MM.1S (cell line): ENCODE results near the gene RASGRF2.

Experiments
- DNase-seq: peaks from one replicate; pipeline ENCODE4 v3.0.0-alpha.2; 2015
- H2AFZ ChIP-seq: fragments of 300-600 bp; sonication (generic); 2 replicates; pipeline ENCODE4 v1.6.0; 2016; ENCODE audit warnings: antibody characterized with exemption, low read length
- H3F3A ChIP-seq: fragments of 300-600 bp; sonication (generic); 2 replicates; pipeline ENCODE4 v1.6.1; 2016; ENCODE audit warnings: mild to moderate bottlenecking, antibody characterized with exemption, low read length, moderate library complexity, mixed read lengths; ENCODE audit not compliant: insufficient read depth
- H3K27ac ChIP-seq: fragments of 300-600 bp; sonication (generic); 2 replicates; pipeline ENCODE4 v1.5.1; 2016; ENCODE audit warnings: mild to moderate bottlenecking, low read length
- H3K27me3 ChIP-seq: fragments of 300-600 bp; sonication (generic); replicated peaks from 2 replicates; pipeline ENCODE4 v1.6.0; 2016; ENCODE audit warnings: low read length; ENCODE audit not compliant: insufficient read depth
- H3K36me3 ChIP-seq: fragments of 300-600 bp; sonication (generic); replicated peaks from 2 replicates; pipeline ENCODE4 v1.6.1; 2016; ENCODE audit warnings: mild to moderate bottlenecking, low read length, mixed read lengths; ENCODE audit not compliant: insufficient read depth
- H3K4me1 ChIP-seq: fragments of 300-600 bp; sonication (generic); 2 replicates; pipeline ENCODE4 v1.6.1; 2016; ENCODE audit warnings: low read length, mixed read lengths
- H3K4me2 ChIP-seq: fragments of 300-600 bp; sonication (generic); 2 replicates; pipeline ENCODE4 v1.6.0; 2016; ENCODE audit warnings: low read depth, low read length
- H3K4me3 ChIP-seq: fragments of 300-600 bp; sonication (generic); 2 replicates; pipeline ENCODE4 v1.5.1; 2016; ENCODE audit warnings: low read length, mixed read lengths
- H3K79me2 ChIP-seq: fragments of 300-600 bp; sonication (generic); 2 replicates; pipeline ENCODE4 v1.6.1; 2016; ENCODE audit warnings: mixed run types, low read length, mixed read lengths
- H3K9ac ChIP-seq: fragments of 300-600 bp; sonication (generic); 2 replicates; pipeline ENCODE4 v1.6.1; 2016; ENCODE audit warnings: low read length, mixed read lengths
- H3K9me2 ChIP-seq: fragments of 300-600 bp; sonication (generic); replicated peaks from 2 replicates; pipeline ENCODE4 v1.6.1; 2016; ENCODE audit warnings: mild to moderate bottlenecking, low read length, mixed read lengths; ENCODE audit not compliant: insufficient read depth
- H3K9me3 ChIP-seq: fragments of 300-600 bp; sonication (generic); replicated peaks from 2 replicates; pipeline ENCODE4 v1.6.1; 2016; ENCODE audit warnings: mild to moderate bottlenecking, low read length, mixed read lengths; ENCODE audit not compliant: insufficient read depth
- H4K20me1 ChIP-seq: fragments of 300-600 bp; sonication (generic); 2 replicates; pipeline ENCODE4 v1.6.1; 2016; ENCODE audit warnings: mild to moderate bottlenecking, low read length, moderate library complexity, mixed read lengths; ENCODE audit not compliant: insufficient read depth
- EZH2 ChIP-seq: fragments of 300-600 bp; sonication (generic); optimal IDR thresholded peaks from 2 replicates; pipeline ENCODE3; 2017; ENCODE audit warnings: low read depth, mild to moderate bottlenecking, antibody characterized with exemption, low read length, mixed read lengths
- EZH2phosphoT487 ChIP-seq: fragments of 300-600 bp; sonication (generic); IDR thresholded peaks from 2 replicates; pipeline ENCODE4 v1.6.1; 2018; ENCODE audit warnings: antibody characterized with exemption, low read length
- TF ChIP-seq, protein P1 (sequence below): fragments of 300-600 bp; sonication (generic); IDR thresholded peaks from 2 replicates; pipeline ENCODE4 v1.5.1; 2016; ENCODE audit warnings: antibody characterized with exemption, low read length, mixed read lengths

Gene RASGRF2

DNA sequence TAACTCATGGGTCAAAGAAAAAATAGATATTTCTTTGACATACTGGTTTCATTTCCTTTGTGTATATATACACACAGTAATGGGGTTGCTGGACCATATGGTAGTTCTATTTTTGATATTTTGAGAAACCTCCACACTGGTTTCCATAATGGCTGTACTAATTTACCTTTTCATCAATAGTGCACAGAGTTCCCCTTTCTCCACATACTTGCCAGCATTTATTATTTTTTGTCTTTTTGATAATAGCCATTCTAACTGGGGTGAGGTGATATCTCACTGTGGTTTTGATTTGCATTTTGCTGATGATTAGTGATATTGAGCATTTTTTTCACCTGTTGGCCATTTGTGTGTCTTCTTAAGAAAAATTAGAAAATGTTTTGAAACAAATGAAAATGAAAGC, 194.6 kb downstream of the RASGRF2 start:
- no peaks in the 10 kb centered on the region for H4K20me1 ChIP-seq
- H3K36me3 ChIP-seq, result no peaks in the 10 kb centered on the region
- no peaks in the 10 kb centered on the region for H3K27me3 ChIP-seq
- H3K9me3 ChIP-seq, result no peaks in the 10 kb centered on the region
- peak; percentile 59 for DNase-seq
- no peak overlapping the region for H2AFZ ChIP-seq
- H3K4me3 ChIP-seq, result peak overlapping the region; percentile 12; the same call in 1 of the 2 replicates
- TF ChIP-seq EZH2 (no peak), EZH2phosphoT487 (no peak)
- TF ChIP-seq, protein P1, sequence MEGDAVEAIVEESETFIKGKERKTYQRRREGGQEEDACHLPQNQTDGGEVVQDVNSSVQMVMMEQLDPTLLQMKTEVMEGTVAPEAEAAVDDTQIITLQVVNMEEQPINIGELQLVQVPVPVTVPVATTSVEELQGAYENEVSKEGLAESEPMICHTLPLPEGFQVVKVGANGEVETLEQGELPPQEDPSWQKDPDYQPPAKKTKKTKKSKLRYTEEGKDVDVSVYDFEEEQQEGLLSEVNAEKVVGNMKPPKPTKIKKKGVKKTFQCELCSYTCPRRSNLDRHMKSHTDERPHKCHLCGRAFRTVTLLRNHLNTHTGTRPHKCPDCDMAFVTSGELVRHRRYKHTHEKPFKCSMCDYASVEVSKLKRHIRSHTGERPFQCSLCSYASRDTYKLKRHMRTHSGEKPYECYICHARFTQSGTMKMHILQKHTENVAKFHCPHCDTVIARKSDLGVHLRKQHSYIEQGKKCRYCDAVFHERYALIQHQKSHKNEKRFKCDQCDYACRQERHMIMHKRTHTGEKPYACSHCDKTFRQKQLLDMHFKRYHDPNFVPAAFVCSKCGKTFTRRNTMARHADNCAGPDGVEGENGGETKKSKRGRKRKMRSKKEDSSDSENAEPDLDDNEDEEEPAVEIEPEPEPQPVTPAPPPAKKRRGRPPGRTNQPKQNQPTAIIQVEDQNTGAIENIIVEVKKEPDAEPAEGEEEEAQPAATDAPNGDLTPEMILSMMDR, result no peak
- H3K4me1 ChIP-seq, result peaks cover 20% of the 10 kb centered on the region
- peak overlapping the region; percentile 54; the same call in 1 of the 2 replicates for H3K27ac ChIP-seq
- H3K79me2 ChIP-seq, result no peaks in the 10 kb centered on the region
- H3K9me2 ChIP-seq, result no peaks in the 10 kb centered on the region
- peak overlapping the region; percentile 59 for H3K4me2 ChIP-seq
- H3F3A ChIP-seq, result peaks cover 10% of the 10 kb centered on the region
- H3K9ac ChIP-seq, result no peak overlapping the region

DNA sequence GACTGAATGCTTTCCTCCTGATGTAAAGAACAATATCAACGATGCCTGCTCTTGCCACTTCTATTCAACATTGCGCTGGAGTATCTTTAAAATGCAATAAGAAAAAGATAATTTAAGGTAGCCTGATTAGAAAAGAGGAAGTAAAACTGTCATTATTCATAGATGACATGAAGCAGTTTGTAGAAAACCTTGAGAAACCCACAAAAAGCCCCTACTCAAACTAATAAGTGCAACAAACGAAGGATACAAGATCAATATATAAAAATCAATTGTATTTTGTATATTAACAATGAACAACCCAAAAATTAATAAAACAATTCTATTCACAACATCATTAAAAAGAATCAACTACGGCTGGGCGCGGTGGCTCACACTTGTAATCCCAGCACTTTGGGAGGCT, 196.6 kb downstream of the RASGRF2 start:
- Histone ChIP-seq H3K27ac (no peak overlapping the region), H3K4me3 (no peak overlapping the region), H3K36me3 (no peaks in the 10 kb centered on the region), H3K79me2 (no peaks in the 10 kb centered on the region), H3F3A (peaks cover 10% of the 10 kb centered on the region), H3K9me3 (no peaks in the 10 kb centered on the region), H3K27me3 (no peaks in the 10 kb centered on the region), H2AFZ (no peak overlapping the region), H3K9me2 (no peaks in the 10 kb centered on the region), H4K20me1 (no peaks in the 10 kb centered on the region), H3K4me1 (peaks cover 20% of the 10 kb centered on the region), H3K4me2 (no peak overlapping the region), H3K9ac (no peak overlapping the region)
- DNase-seq, result no peak
- TF ChIP-seq EZH2phosphoT487 (no peak), EZH2 (no peak)
- TF ChIP-seq, protein P1, result no peak

DNA sequence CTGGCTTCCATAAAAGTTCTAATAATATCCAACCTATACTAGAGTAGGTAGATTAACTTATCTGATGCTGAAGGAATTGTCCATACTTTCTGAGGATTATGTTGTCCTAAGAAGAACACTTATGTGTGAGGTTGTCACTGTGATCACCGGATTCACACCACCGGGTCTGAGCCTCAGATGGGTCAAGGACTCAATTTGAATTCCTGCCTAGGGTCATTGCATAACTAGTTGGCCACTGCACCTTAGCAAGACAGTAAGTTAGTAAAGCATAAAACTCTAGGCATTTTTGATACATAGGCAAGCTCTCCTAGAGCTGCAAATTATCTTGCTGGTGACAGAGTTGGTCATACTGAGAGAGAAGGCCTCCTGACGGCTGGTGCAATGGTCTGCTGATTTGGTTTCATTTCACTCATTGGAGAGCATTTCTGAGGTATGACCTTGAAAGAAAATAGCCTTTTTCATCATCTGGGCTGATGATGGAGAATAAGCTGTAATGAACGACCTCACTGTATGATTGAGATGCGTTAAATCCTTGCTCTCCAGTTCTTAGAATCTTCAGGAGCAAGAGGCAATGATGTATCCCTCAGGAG, 200.9 kb downstream of the RASGRF2 start:
- Histone ChIP-seq H3K36me3 (no peaks in the 10 kb centered on the region), H3K9me3 (no peaks in the 10 kb centered on the region), H3K27me3 (no peaks in the 10 kb centered on the region), H3K27ac (no peak overlapping the region), H3K4me3 (no peak overlapping the region), H3K4me1 (no peaks in the 10 kb centered on the region), H3K9ac (no peak overlapping the region), H3K79me2 (no peaks in the 10 kb centered on the region), H3F3A (no peaks in the 10 kb centered on the region), H3K4me2 (no peak overlapping the region), H3K9me2 (no peaks in the 10 kb centered on the region), H4K20me1 (no peaks in the 10 kb centered on the region), H2AFZ (no peak overlapping the region)
- no peak for DNase-seq
- TF ChIP-seq, protein P1, result no peak
- TF ChIP-seq EZH2 (no peak), EZH2phosphoT487 (no peak)
